Fibroblast of skin of right quadriceps (primary cell): ENCODE measurements around the gene CD177.
"Not testable (repeated sequence)": the region's sequence is repeated elsewhere in the genome, so short reads cannot be mapped to it uniquely, and the experiment has no call there.

Experiments used
- DNase-seq: peaks from one replicate; pipeline ENCODE4 v3.0.0-alpha.2; 2013

CD177 gene

GRCh38 chr19:43383254-43383653 lies 29.8 kb downstream of the CD177 start:
- DNase-seq, result not testable (repeated sequence)

- DNase-seq, result not testable (repeated sequence)
Measured at GRCh38 chr19:43383759-43384158, 30.3 kb downstream of the CD177 start.

- DNase-seq, result not testable (repeated sequence)
Measured at GRCh38 chr19:43390903-43391551, 37.5 kb downstream of the CD177 start.

GRCh38 chr19:43391552-43391935 lies 38.1 kb downstream of the CD177 start:
- DNase-seq, result not testable (repeated sequence)

GRCh38 chr19:43393501-43393900 lies 40.0 kb downstream of the CD177 start:
- DNase-seq, result not testable (repeated sequence)

- DNase-seq, result no peak
Measured at GRCh38 chr19:43395561-43395960, 42.1 kb downstream of the CD177 start.

GRCh38 chr19:43406297-43406696 lies 52.8 kb downstream of the CD177 start:
- DNase-seq, result no peak

GRCh38 chr19:43407416-43408005 lies 54.0 kb downstream of the CD177 start:
- DNase-seq, result no peak

GRCh38 chr19:43408043-43408442 lies 54.6 kb downstream of the CD177 start:
- DNase-seq, result no peak

- no peak for DNase-seq
Measured at GRCh38 chr19:43409415-43409814, 55.9 kb downstream of the CD177 start.

- DNase-seq, result no peak
Measured at GRCh38 chr19:43412441-43412840, 59.0 kb downstream of the CD177 start.
